K562 (cell line): Measurements from ENCODE around the gene PAPSS2. TPM values are rescaled to one million over a fixed set of nuclear protein-coding genes. Genes with fewer than 3 reads are reported as not detected.

Experiments used
- ATAC-seq: fragments of 200-7000 bp; cut with Tn5 transposase; 3 replicates; pipeline ENCODE4 v1.9.1; 2020; ENCODE audit warnings: moderate library complexity
- BruUV-seq: library from RNA; stranded (reverse); fragments of 400-500 nt; replicated peaks from 2 replicates; lab custom pipeline; 2021; lab: Mats Ljungman, UMichigan
- CTCF ChIA-PET: fragments of 300-600 bp; formaldehyde crosslinking; extraction: SDS; loops from one replicate; lab custom pipeline; 2021; ENCODE audit warnings: low intra/inter-chr PET ratio; lab: Yijun Ruan, JAX
- POLR2A ChIA-PET: fragments of 300-600, 350-650 bp; sonication (Branson Sonifier 250); formaldehyde crosslinking; extraction: SDS; loops from one replicate; lab custom pipeline; 2021; ENCODE audit warnings: antibody characterized with exemption, inconsistent platforms; lab: Yijun Ruan, JAX
- DNase-seq, 4 experiments: peaks; one replicate each; pipeline versions ENCODE4 v3.0.0 to v3.0.0-alpha.2; 2011 to 2018; ENCODE audit warnings: low spot score in 3 of 4, mixed read lengths in 3 of 4; ENCODE audit errors: extremely low read depth in 1 of 4
- FAIRE-seq: peaks from 2 replicates; lab custom pipeline; 2011; peaks lifted over from hg19 to GRCh38; lab: Jason Lieb, UNC
- H2AFZ ChIP-seq: 2 replicates; pipeline ENCODE4 v1.6.0; 2011; ENCODE audit warnings: low read depth, low read length, control low read depth, inconsistent platforms
- H3K27ac ChIP-seq: fragments of 200-600 bp; 3 replicates; pipeline ENCODE4 v1.8.0; 2011; ENCODE audit warnings: low read depth, mild to moderate bottlenecking, control low read depth, inconsistent platforms, low read length, moderate library complexity, mixed read lengths; ENCODE audit errors: extremely low read depth
- H3K27me3 ChIP-seq, 2 experiments: fragments of 300-600 bp in 1 of 2; 2 replicates in 1 of 2; 3 replicates in 1 of 2; pipeline versions ENCODE4 v1.6.0 to v1.8.0; 2011; ENCODE audit warnings: inconsistent platforms in 2 of 2, low read length in 2 of 2, mild to moderate bottlenecking in 1 of 2, mixed read lengths in 1 of 2, moderate library complexity in 1 of 2; ENCODE audit not compliant: control insufficient read depth in 2 of 2, insufficient read depth in 2 of 2
- H3K36me3 ChIP-seq: fragments of 300-600 bp; 3 replicates; pipeline ENCODE4 v1.8.0; 2011; ENCODE audit warnings: mild to moderate bottlenecking, low read length, inconsistent platforms; ENCODE audit not compliant: control insufficient read depth, insufficient read depth
- H3K4me1 ChIP-seq, 2 experiments: fragments of 200-600 bp in 1 of 2; replicated peaks in 1 of 2; 2 replicates in 1 of 2; 3 replicates in 1 of 2; pipeline versions ENCODE4 v1.5.1 to v1.8.0; 2011; ENCODE audit warnings: inconsistent platforms in 2 of 2, low read length in 2 of 2, mild to moderate bottlenecking in 1 of 2, mixed read lengths in 1 of 2, moderate library complexity in 1 of 2; ENCODE audit not compliant: control insufficient read depth in 2 of 2, insufficient read depth in 2 of 2
- H3K4me2 ChIP-seq: 2 replicates; pipeline ENCODE4 v1.6.1; 2011; ENCODE audit warnings: low read length, control low read depth, inconsistent platforms, mixed read lengths; ENCODE audit not compliant: insufficient read depth
- H3K4me3 ChIP-seq: fragments of 200-600 bp; sonication (generic), shearing (Covaris generic); 2 replicates; pipeline ENCODE4 v1.5.1; 2016; ENCODE audit warnings: control low read depth, inconsistent platforms
- H3K79me2 ChIP-seq: fragments of 200-600 bp; 3 replicates; pipeline ENCODE4 v1.8.0; 2011; ENCODE audit warnings: low read length, inconsistent platforms; ENCODE audit not compliant: control insufficient read depth, insufficient read depth
- H3K9ac ChIP-seq, 2 experiments: 2 replicates each; pipeline versions ENCODE4 v1.6.0 to v1.6.1; 2011; ENCODE audit warnings: low read depth in 2 of 2, low read length in 2 of 2, control low read depth in 1 of 2, inconsistent platforms in 1 of 2, mild to moderate bottlenecking in 1 of 2, mixed read lengths in 1 of 2; ENCODE audit not compliant: insufficient read depth in 1 of 2
- H3K9me1 ChIP-seq: one replicate; pipeline ENCODE4 v1.6.0; 2011; ENCODE audit warnings: inconsistent platforms, mild to moderate bottlenecking, low read length, moderate library complexity; ENCODE audit not compliant: control insufficient read depth, insufficient read depth
- H3K9me3 ChIP-seq: replicated peaks from 2 replicates; pipeline ENCODE4 v1.5.1; 2011; ENCODE audit warnings: low read depth, low read length, inconsistent platforms; ENCODE audit not compliant: control insufficient read depth, insufficient read depth
- H4K20me1 ChIP-seq: replicated peaks from 2 replicates; pipeline ENCODE4 v1.6.1; 2011; ENCODE audit warnings: low read length, inconsistent platforms, mixed read lengths; ENCODE audit not compliant: control insufficient read depth, insufficient read depth
- CBFA2T3 ChIP-seq: fragments of 450-650 bp; IDR thresholded peaks from 2 replicates; pipeline ENCODE4 v1.6.1; 2017
- CBX1 ChIP-seq: sonication (generic); IDR thresholded peaks from 2 replicates; pipeline ENCODE4 v1.6.1; 2016; ENCODE audit warnings: antibody characterized with exemption, low read depth, mild to moderate bottlenecking
- EP400 ChIP-seq: fragments of 450-650 bp; IDR thresholded peaks from 2 replicates; pipeline ENCODE4 v1.6.1; 2017; ENCODE audit warnings: antibody characterized with exemption, mild to moderate bottlenecking, moderate library complexity
- HBP1 ChIP-seq: fragments of 450-650 bp; formaldehyde crosslinking; IDR thresholded peaks from 2 replicates; pipeline ENCODE4 v1.4.0; 2022; ENCODE audit warnings: missing genetic modification characterization
- HEY1 ChIP-seq: fragments of 250-450 bp; sonication (Bioruptor Pico); IDR thresholded peaks from 2 replicates; pipeline ENCODE4 v1.5.0; 2020; ENCODE audit warnings: mild to moderate bottlenecking, moderate library complexity, borderline replicate concordance
- HSF4 ChIP-seq: fragments of 250-450 bp; sonication (Bioruptor Pico); IDR thresholded peaks from 2 replicates; pipeline ENCODE4 v2.1.2; 2022; ENCODE audit warnings: mild to moderate bottlenecking, moderate library complexity, borderline replicate concordance
- KLF13 ChIP-seq: fragments of 450-650 bp; IDR thresholded peaks from 2 replicates; pipeline ENCODE4 v1.6.1; 2016; ENCODE audit warnings: missing genetic modification characterization, low read depth, mild to moderate bottlenecking, missing compliant biosample characterization, moderate library complexity, borderline replicate concordance
- ZBTB49 ChIP-seq: sonication (generic); formaldehyde crosslinking; IDR thresholded peaks from 2 replicates; pipeline ENCODE4 v1.8.0; 2022; ENCODE audit warnings: missing genetic modification reagents, mild to moderate bottlenecking, borderline replicate concordance
- WGBS: fragments of 100-300 bp; shearing (Covaris generic); methylation state at CpG from one replicate; pipeline ENCODE4 v1.1.6; 2016; ENCODE audit warnings: low coverage, mixed read lengths; ENCODE audit not compliant: insufficient coverage; ENCODE audit errors: missing lambda C conversion rate; 5-methylcytosine and 5-hydroxymethylcytosine counted together
- in situ Hi-C: fragments of 300-500 bp; cut with MboI; formaldehyde crosslinking; loops from 4 replicates; pipeline ENCODE4 v1.15.0; 2018; ENCODE audit warnings: inconsistent platforms, mixed read lengths
- intact Hi-C: fragments of 100-400 bp; cut with micrococcal nuclease; formaldehyde crosslinking; loops from 2 replicates; pipeline ENCODE4 v1.14.2; 2022
- polyA plus RNA-seq, 8 experiments: library from polyadenylated mRNA; depleted of rRNA in 4 of 8; stranded (reverse) in 5 of 8; unstranded in 3 of 8; fragments of >200 nt; fragmentation: Nextera tagmentation in 2 of 8; fragmentation: Illumina TruSeq in 1 of 8; extraction: Ambion mirVana in 2 of 8; extraction: Trizol in 1 of 8; gene quantifications; 2 replicates each; pipeline versions ENCODE4 v1.2.1 to v1.2.3, GENCODE V29; 2011 to 2014; ENCODE audit warnings: inconsistent platforms in 1 of 8, missing spikeins in 1 of 8
- total RNA-seq, 7 experiments: library from RNA; depleted of rRNA in 6 of 7; stranded (reverse); fragments of >200 nt in 6 of 7; fragmentation: Illumina TruSeq in 2 of 7; extraction: Trizol in 2 of 7; gene quantifications; 2 replicates each; pipeline versions ENCODE4 v1.2.1 to v1.2.3, GENCODE V29; 2011 to 2021; ENCODE audit warnings: low replicate concordance in 1 of 7

The PAPSS2 gene
- total and polyA plus RNA-seq, 9 of the 15 experiments (the other 6 are each of a cell fraction or from before 2014, with no cell fraction given), result 0.01 to 0.29 TPM; not detected in 7

- CTCF ChIA-PET, result no interaction called here
- H3K4me2 ChIP-seq, result no peak overlapping the region
- POLR2A ChIA-PET, result interaction anchor here (1.1 kb wide), 1 partner anchor 31 kb away, joined by 4 read pairs; no protein-coding TSS in a partner anchor
- H3K9me1 ChIP-seq, result no peaks in the 10 kb centered on the region
- 3% methylated on average over 3 of the region's 3 CpGs for WGBS
- H2AFZ ChIP-seq, result no peak overlapping the region
- no peak overlapping the region for H3K27ac ChIP-seq
- H3K9ac ChIP-seq, result no peak overlapping the region
- H3K9me3 ChIP-seq, result no peaks in the 10 kb centered on the region
- H3K27me3 ChIP-seq, result peaks cover 0 to 5% of the 10 kb centered on the region in 2 experiments; a peak in 2 of 5 replicates
- no peaks in the 10 kb centered on the region for H3K79me2 ChIP-seq
- in situ Hi-C loops (no loop called here), intact Hi-C loops (no loop called here)
- no peak for ATAC-seq
- H3K36me3 ChIP-seq, result no peaks in the 10 kb centered on the region
- TF ChIP-seq ZBTB49 (no peak), HEY1 (no peak), HBP1 (no peak), KLF13 (tag) (no peak), CBFA2T3 (no peak), HSF4 (CRISPR knock-in tag) (no peak), CBX1 (no peak), EP400 (no peak)
- TF ChIP-seq, all 486 proteins: peak for 0
- no peaks in the 10 kb centered on the region for H4K20me1 ChIP-seq
- peaks cover 0 to 13% of the 10 kb centered on the region in 2 experiments; a peak in 4 of 5 replicates for H3K4me1 ChIP-seq
- no peak overlapping the region for H3K4me3 ChIP-seq
- no peak for DNase-seq
- FAIRE-seq, result no peak
- BruUV-seq, result no TSS peak
Measured at GRCh38 chr10:87695074-87695473, 35.4 kb downstream of the PAPSS2 start.
